Mucosa of gallbladder (tissue), 1 donor: ENCODE measurements around the gene FHIT. TPM values are rescaled to one million over a fixed set of nuclear protein-coding genes. Genes with fewer than 3 reads are reported as not detected.
"Not testable (repeated sequence)": the region's sequence is repeated elsewhere in the genome, so short reads cannot be mapped to it uniquely, and the experiment has no call there.

ENCODE experiments used
- DNase-seq: peaks from one replicate; pipeline ENCODE4 v3.0.0-alpha.2; 2020; ENCODE audit warnings: low spot score
- total RNA-seq: library from RNA; stranded (reverse); gene quantifications from one replicate; pipeline ENCODE4 v1.2.1, GENCODE V29; 2021
- donor health status: DM: no; HTN: no; CAD: no.

FHIT gene
- total RNA-seq, 1 donor from 2014 or later: 38.6 TPM

DNA sequence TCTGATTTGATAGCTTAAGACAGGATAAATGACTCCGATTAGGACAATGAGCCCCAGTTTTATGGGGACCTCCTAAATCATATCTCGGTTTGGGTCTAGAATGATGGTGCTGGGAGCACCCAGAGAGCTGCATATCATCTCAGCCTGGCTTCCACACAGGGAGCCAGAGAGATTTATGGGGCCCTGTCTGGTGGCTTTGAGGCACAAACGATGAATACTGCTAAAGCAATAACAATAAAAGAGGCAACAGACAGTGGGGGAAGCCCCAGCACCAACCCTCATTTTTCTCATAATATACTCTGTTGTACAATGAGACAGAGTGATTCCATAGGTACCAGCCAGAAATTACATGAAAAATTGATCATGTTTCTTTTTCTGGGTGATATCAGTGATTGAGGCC lies 1312.4 kb downstream of the FHIT start:
- no peak for DNase-seq

DNA sequence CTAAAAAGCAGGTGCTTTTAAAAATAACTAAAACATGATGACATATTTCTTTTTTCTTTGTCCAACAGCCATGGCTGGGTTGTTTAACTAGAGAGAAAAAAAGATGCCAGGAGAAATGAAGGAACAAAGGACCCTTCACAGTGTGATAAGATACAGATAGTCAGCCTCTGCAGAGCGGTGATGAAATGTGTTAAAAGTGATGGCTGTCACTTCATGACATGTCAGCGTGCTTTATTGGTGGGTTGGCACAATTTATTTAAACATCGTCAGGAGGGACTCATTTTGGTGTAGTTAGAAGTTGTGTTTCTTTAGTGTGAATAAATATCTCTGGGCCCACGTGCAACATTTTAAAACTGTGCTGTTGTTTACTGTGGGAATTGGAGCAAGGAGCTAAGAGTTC lies 1314.1 kb downstream of the FHIT start:
- no peak for DNase-seq

DNA sequence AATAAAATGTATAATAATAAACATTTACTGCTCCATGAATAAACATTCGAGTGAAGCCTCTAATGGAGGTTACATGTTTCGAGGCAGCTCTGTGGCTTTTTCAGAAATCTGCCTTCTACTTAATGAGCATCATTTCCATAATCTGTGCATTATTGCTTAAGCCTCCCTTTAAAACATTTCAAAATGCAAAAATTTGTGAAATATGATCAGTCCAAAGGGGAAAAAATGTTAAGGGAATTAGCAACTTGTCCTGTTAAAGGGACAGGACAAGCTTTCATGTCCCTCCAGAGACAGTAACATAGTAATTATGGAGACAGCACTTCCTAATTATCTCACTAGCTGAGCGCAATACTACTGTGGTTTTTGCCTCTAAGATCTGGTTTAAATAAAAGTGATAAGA lies 1314.8 kb downstream of the FHIT start:
- no peak for DNase-seq

DNA sequence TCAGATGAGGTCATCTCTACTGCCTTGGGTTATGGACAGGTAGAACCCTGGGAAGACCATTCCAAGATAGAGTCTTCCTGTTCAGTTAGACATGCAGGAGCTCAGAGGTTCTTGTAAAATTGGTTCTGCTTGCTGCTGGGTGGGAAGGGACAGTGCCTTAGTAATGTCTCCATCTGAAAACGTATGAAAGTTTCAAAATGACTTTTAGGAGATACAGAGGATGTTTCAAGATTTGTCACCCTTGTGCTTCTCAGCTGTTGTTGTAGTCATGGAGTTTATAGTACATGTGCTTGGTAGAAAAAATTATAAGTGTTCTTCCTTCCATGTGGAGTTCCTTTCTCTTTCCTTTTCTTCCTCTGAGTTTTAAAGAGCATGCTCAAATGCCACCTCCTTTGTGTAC lies 1316.2 kb downstream of the FHIT start:
- no peak for DNase-seq

- DNase-seq: not testable (repeated sequence)
These were observed 1316.7 kb downstream of the FHIT start for GRCh38 chr3:59934560-59934959.

DNA sequence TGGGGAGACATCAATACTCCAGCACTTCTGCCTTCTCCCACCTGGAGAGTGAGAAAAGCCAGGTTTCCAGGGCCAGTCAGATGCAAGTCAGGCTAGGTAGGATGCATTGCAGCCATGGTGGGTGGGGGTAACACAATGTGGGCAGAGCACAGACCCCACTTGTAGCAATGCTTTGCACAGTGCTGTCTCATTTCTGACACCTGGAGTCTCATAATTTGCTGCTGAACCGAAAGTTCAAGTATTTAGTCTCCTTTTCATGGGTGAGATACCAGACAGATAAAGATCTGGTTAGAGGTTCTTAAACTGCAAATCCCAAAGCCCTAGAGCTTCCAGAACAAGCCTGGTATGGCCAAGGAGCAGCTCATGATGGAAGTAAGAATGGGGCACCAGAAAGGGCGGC lies 1321.1 kb downstream of the FHIT start:
- no peak for DNase-seq

- DNase-seq: no peak
These were observed 1324.2 kb downstream of the FHIT start for GRCh38 chr3:59927056-59927455.

DNA sequence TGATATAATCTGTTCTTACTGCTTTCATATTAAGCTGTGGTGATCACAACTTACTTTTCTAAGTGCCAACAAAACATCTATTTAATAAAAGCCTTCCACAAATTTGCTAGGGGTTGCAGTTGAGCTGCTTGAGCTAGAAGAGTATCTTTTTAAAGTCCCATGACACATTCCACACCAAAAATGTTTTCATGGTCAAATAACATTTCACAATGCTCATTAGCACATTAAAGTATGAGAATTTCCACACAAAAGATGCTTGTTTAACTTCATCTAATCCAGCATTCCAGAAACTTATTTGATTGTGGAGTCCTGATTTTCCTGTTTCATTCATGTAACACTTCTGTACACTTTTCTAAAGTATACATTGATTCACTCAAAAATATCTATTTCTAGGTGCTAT lies 1325.3 kb downstream of the FHIT start:
- DNase-seq: no peak

- DNase-seq: no peak
These were observed 1329.1 kb downstream of the FHIT start for GRCh38 chr3:59922192-59922591.

DNA sequence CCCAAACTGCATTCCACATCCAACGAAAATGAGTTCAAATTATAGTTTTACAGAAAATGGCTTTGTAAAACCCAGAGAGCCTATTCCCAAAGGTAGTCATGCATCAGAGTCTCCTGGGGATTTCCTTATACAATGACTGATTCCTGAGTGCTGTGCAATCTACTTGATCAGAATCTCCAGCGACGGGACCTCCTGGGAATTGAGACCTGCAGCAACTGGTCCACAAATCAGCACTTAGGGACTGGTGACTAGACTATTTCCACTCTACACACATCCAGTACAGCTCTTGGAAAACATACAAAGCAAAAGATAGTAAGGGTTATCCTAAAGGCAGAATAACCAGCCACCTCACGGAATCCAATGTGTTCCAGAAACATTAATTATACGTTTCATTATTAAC lies 1330.4 kb downstream of the FHIT start:
- no peak for DNase-seq

DNA sequence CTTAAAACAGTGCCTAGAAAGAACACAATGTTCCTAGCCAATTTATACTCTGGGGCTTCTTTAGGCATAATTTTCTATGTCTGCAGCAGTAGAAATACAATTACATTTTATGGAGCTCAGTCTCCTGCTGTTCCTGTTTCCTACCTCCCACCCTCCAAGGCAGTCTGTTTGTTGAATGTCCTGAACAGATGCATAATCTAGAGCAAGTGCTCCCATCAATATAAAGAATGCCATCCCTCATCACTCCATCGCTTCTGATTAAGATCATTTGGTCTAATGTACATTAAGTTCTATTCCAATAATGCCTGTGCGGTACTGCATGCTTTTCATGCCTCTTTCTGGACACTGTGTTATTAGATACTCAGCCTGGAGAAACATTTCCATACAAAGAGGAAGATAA lies 1331.7 kb downstream of the FHIT start:
- DNase-seq: no peak

- no peak for DNase-seq
These were observed 1337.0 kb downstream of the FHIT start for GRCh38 chr3:59914251-59914650.

DNA sequence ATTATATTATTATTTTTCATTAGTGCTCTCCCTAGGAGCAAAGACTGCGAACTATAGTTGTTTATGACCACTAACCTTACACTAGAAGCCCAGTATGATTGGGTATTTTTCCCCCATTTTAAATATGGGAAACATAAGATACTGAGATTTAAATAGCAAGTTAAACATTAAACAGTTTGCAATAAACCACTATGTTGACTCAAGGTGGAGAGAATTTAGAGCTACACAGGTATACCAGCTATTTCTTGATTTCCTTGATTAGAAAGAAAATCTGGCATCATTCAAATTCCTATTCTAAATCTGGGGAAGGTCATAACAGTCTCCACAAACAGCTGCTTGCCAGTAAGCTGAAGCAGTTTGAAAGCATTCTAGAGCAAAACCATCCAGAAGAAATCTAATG lies 1337.6 kb downstream of the FHIT start:
- DNase-seq: no peak

GRCh38 chr3:59908701-59909100 lies 1342.6 kb downstream of the FHIT start:
- DNase-seq: no peak

GRCh38 chr3:59908280-59908679 lies 1343.0 kb downstream of the FHIT start:
- no peak for DNase-seq

- no peak for DNase-seq
These were observed 1347.0 kb downstream of the FHIT start for GRCh38 chr3:59904296-59904695.

DNA sequence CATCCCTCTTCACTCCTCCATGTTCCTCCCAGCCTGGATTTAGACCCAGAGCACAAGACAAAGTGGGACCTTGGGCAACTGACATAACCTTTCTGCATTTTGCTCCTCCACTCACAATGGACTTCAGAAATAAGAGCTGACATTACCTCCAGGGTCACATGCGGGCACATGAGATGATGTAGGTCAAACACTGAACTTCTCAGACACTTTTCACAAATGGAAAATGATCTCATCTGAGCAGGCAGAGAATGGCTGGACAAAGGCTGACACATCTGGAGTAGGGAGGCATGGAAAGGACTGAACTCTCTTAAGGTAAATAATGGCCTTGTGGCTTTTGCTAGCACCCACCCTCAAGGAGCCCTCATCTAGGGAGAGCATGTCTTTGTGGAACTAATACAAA lies 1352.2 kb downstream of the FHIT start:
- no peak for DNase-seq

- DNase-seq: peak; percentile 35
These were observed 1355.3 kb downstream of the FHIT start for GRCh38 chr3:59895972-59896371.

- no peak for DNase-seq
These were observed 1356.7 kb downstream of the FHIT start for GRCh38 chr3:59894425-59895121.

GRCh38 chr3:59890639-59891038 lies 1360.6 kb downstream of the FHIT start:
- no peak for DNase-seq

DNA sequence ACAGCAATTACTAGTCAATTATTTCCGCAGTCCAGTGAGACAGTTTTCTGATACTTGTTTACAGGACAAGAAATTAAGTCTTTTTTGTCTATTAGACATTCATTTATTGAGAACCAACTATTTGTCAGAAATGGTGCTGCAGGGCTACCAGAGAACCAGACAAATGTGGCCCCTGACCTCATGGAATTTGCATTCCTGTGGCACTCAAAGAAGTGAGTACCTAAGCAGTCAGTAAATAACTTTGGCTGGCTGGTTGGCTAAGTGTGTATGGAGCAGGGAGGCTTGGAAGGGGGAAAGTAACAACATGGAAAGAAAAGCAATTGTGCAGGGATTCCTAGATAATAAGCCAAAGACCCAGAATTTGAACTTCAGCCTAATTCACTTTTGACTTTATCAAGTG lies 1364.5 kb downstream of the FHIT start:
- no peak for DNase-seq

- no peak for DNase-seq
These were observed 1365.3 kb downstream of the FHIT start for GRCh38 chr3:59885899-59886400.

DNA sequence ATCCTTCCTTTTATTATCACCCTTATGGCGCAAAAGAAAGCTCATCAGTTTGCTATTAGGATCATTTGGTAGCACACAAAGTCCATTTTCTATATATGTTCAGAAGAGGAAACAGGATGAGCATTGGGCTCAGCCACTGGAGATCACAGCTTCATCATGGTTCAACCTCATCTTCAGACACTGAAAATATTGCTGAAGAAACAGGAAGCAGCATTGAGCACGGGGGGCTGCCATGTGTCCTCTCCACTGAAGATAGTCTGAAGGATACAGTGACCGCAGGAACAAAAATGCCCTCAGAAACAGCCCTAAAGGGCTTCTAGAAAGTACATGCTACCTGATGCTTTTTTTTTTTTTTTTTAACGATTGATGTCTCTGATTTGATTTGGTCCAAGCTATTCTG lies 1366.2 kb downstream of the FHIT start:
- no peak for DNase-seq

GRCh38 chr3:59884409-59884808 lies 1366.8 kb downstream of the FHIT start:
- no peak for DNase-seq
